HepG2 (cell line): ENCODE data around the gene TKFC. TPM values are rescaled to one million over a fixed set of nuclear protein-coding genes. Genes with fewer than 3 reads are reported as not detected.

Experiments used
- CREM ChIP-seq, 2 experiments: sonication (generic) in 1 of 2; formaldehyde crosslinking in 1 of 2; IDR thresholded peaks; 2 replicates each; pipeline versions ENCODE4 v1.4.0 to v1.6.1; 2016 to 2020; ENCODE audit warnings: antibody characterized with exemption in 1 of 2, mild to moderate bottlenecking in 1 of 2, missing genetic modification reagents in 1 of 2
- EZH2 ChIP-seq: conservative IDR thresholded peaks from 2 replicates; pipeline ENCODE4 v1.6.1; 2012; ENCODE audit warnings: mild to moderate bottlenecking, low read depth, low read length, moderate library complexity
- MEIS1 ChIP-seq: sonication (generic); formaldehyde crosslinking; IDR thresholded peaks from 2 replicates; pipeline ENCODE4 v1.9.0; 2021; ENCODE audit warnings: mild to moderate bottlenecking, missing genetic modification reagents, moderate library complexity, borderline replicate concordance
- NCOA2 ChIP-seq: sonication (generic); formaldehyde crosslinking; IDR thresholded peaks from 2 replicates; pipeline ENCODE4 v1.8.0; 2022; ENCODE audit warnings: inconsistent platforms
- REPIN1 ChIP-seq: sonication (generic); formaldehyde crosslinking; IDR thresholded peaks from 2 replicates; pipeline ENCODE4 v1.8.0; 2022; ENCODE audit warnings: missing genetic modification reagents, low read depth, mild to moderate bottlenecking, borderline replicate concordance
- SIX1 ChIP-seq: sonication (generic); formaldehyde crosslinking; IDR thresholded peaks from 2 replicates; pipeline ENCODE4 v1.4.0; 2020; ENCODE audit warnings: missing genetic modification reagents, borderline replicate concordance
- THAP11 ChIP-seq: IDR thresholded peaks from 2 replicates; pipeline ENCODE4 v1.6.1; 2016; ENCODE audit warnings: missing biosample characterization, missing genetic modification reagents
- YEATS2 ChIP-seq: sonication (generic); formaldehyde crosslinking; IDR thresholded peaks from 2 replicates; pipeline ENCODE4 v1.4.0; 2020; ENCODE audit warnings: missing genetic modification reagents, borderline replicate concordance
- ZNF333 ChIP-seq: sonication (generic); formaldehyde crosslinking; IDR thresholded peaks from 2 replicates; pipeline ENCODE4 v1.4.0; 2020; ENCODE audit warnings: mild to moderate bottlenecking, missing genetic modification reagents, borderline replicate concordance
- ZNF382 ChIP-seq: sonication (generic); formaldehyde crosslinking; IDR thresholded peaks from 2 replicates; pipeline ENCODE4 v1.5.0; 2020; ENCODE audit warnings: missing genetic modification reagents, mild to moderate bottlenecking, borderline replicate concordance
- ZNF577 ChIP-seq: sonication (generic); formaldehyde crosslinking; IDR thresholded peaks from 2 replicates; pipeline ENCODE4 v1.4.0; 2020; ENCODE audit warnings: mild to moderate bottlenecking, low read depth, missing genetic modification reagents, borderline replicate concordance
- ZNF674 ChIP-seq: sonication (generic); formaldehyde crosslinking; IDR thresholded peaks from 2 replicates; pipeline ENCODE4 v1.5.0; 2020; ENCODE audit warnings: low read depth, mild to moderate bottlenecking, missing genetic modification reagents
- ZNF678 ChIP-seq: sonication (generic); formaldehyde crosslinking; IDR thresholded peaks from 2 replicates; pipeline ENCODE4 v1.4.0; 2020; ENCODE audit warnings: mild to moderate bottlenecking, missing genetic modification reagents
- ZSCAN30 ChIP-seq: sonication (generic); formaldehyde crosslinking; IDR thresholded peaks from 2 replicates; pipeline ENCODE4 v1.5.0; 2020; ENCODE audit warnings: mild to moderate bottlenecking, missing genetic modification reagents
- polyA plus RNA-seq, 8 experiments: library from polyadenylated mRNA; depleted of rRNA in 3 of 8; stranded (reverse) in 7 of 8; unstranded in 1 of 8; fragments of >200 nt; fragmentation: Illumina TruSeq in 4 of 8; extraction: Trizol in 4 of 8; gene quantifications; 2 replicates each; pipeline versions ENCODE4 v1.2.1 to v1.2.3, GENCODE V29; 2011 to 2016; ENCODE audit warnings: low read depth in 4 of 8, missing spikeins in 1 of 8, mixed read lengths in 1 of 8; ENCODE audit not compliant: insufficient read depth in 1 of 8
- total RNA-seq, 5 experiments: library from RNA; depleted of rRNA; stranded (reverse); fragments of >200 nt; fragmentation: Illumina TruSeq; extraction: Trizol; gene quantifications; 2 replicates each; pipeline ENCODE4 v1.2.3, GENCODE V29; 2016; ENCODE audit warnings: low read depth in 1 of 5
- TF ChIP-seq, protein P1 (sequence below): sonication (generic); formaldehyde crosslinking; IDR thresholded peaks from 2 replicates; pipeline ENCODE4 v1.5.0; 2020; ENCODE audit warnings: mild to moderate bottlenecking, missing genetic modification reagents
- TF ChIP-seq, protein P2 (sequence below): sonication (generic); formaldehyde crosslinking; IDR thresholded peaks from 2 replicates; pipeline ENCODE4 v1.5.0; 2020; ENCODE audit warnings: missing genetic modification reagents
- TF ChIP-seq, protein P3 (sequence below): sonication (generic); formaldehyde crosslinking; IDR thresholded peaks from 2 replicates; pipeline ENCODE4 v1.4.0; 2020; ENCODE audit warnings: missing genetic modification reagents
- TF ChIP-seq, protein P4 (sequence below): sonication (generic); formaldehyde crosslinking; IDR thresholded peaks from 2 replicates; pipeline ENCODE4 v1.4.0; 2020; ENCODE audit warnings: missing genetic modification reagents, borderline replicate concordance
- TF ChIP-seq, protein P5 (sequence below): sonication (generic); formaldehyde crosslinking; IDR thresholded peaks from 2 replicates; pipeline ENCODE4 v1.8.1; 2023; ENCODE audit warnings: mild to moderate bottlenecking, missing genetic modification reagents, borderline replicate concordance

Gene TKFC
- total and polyA plus RNA-seq, 2 of the 13 experiments (the other 11 are each of a cell fraction or from before 2014, with no cell fraction given), result 147 to 197 TPM

DNA sequence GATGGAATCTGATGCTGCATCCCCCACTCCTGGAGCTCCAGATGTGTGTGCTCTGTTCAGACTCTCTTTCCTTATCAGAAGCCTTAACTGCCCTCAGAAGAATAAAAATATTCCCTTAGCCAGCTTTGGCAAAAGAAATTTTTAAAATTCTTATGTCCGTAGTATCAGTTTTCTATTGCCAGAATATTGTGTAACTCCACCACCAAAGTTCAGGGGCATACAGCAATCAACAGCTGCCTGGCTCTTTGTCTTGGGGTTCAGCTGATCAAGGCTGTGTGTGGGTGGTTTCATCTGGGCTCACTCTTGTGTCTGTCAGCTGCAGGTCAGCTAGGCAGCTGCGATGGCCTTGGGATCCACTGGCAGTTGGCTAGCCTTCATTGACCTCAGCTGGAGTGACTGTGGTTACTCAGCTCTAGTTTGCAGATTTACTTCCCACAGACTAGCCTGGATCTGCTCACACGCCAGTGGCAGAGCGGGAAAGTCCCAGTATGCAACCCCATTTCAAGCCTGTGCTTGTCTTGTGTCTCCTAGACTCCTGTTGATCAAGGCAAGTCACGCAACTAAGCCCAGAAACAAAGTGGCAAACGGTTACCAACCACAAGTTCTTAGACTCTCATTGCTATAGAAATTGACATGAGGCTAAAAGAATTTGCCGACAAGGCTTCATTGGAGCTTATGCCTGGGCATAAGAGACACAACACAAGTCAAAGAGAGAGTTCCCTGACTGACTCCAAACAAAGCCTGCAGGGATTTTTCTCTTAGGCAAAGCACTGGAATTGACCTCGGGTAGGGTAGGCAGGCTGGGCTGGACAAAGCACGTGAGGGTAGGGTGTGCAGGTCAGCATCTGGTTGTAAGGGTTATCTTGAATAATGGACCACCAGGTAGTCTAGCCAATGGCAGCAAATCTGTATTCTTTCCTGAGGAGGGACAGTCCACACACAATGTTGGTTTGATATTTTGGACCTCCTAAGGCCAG is 36.6 kb downstream of the TKFC start (continued):
- TF ChIP-seq, protein P1, sequence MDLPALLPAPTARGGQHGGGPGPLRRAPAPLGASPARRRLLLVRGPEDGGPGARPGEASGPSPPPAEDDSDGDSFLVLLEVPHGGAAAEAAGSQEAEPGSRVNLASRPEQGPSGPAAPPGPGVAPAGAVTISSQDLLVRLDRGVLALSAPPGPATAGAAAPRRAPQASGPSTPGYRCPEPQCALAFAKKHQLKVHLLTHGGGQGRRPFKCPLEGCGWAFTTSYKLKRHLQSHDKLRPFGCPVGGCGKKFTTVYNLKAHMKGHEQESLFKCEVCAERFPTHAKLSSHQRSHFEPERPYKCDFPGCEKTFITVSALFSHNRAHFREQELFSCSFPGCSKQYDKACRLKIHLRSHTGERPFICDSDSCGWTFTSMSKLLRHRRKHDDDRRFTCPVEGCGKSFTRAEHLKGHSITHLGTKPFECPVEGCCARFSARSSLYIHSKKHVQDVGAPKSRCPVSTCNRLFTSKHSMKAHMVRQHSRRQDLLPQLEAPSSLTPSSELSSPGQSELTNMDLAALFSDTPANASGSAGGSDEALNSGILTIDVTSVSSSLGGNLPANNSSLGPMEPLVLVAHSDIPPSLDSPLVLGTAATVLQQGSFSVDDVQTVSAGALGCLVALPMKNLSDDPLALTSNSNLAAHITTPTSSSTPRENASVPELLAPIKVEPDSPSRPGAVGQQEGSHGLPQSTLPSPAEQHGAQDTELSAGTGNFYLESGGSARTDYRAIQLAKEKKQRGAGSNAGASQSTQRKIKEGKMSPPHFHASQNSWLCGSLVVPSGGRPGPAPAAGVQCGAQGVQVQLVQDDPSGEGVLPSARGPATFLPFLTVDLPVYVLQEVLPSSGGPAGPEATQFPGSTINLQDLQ (CRISPR knock-in tag), result no peak
- TF ChIP-seq, protein P2, sequence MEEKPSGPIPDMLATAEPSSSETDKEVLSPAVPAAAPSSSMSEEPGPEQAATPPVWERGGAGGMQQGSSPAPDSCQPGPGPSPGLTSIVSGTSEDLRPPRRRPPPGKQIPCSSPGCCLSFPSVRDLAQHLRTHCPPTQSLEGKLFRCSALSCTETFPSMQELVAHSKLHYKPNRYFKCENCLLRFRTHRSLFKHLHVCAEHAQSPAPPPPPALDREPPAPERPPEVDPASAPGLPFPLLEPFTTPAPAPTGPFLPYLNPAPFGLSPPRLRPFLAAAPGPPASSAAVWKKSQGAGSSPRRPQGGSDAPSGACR (CRISPR knock-in tag), result no peak
- TF ChIP-seq SIX1 (CRISPR knock-in tag) (peak; percentile 91), ZNF678 (CRISPR knock-in tag) (no peak), CREM (IDR thresholded peaks at IDR 0.05) (peak; percentile 34; the same call in 1 of the 2 replicates), CREM (CRISPR knock-in tag; IDR thresholded peaks at IDR 0.05) (no peak), EZH2 (no peak), MEIS1 (CRISPR knock-in tag) (peak; percentile 81; the same call in 1 of the 2 replicates), REPIN1 (CRISPR knock-in tag) (peak; percentile 76), NCOA2 (CRISPR knock-in tag) (peak; percentile 81), ZNF577 (CRISPR knock-in tag) (no peak), YEATS2 (CRISPR knock-in tag) (no peak), ZSCAN30 (CRISPR knock-in tag) (no peak), ZNF674 (CRISPR knock-in tag) (no peak), ZNF333 (CRISPR knock-in tag) (no peak), THAP11 (CRISPR knock-in tag) (peak; percentile 52; the same call in 1 of the 2 replicates), ZNF382 (CRISPR knock-in tag) (no peak)
- TF ChIP-seq, protein P3, sequence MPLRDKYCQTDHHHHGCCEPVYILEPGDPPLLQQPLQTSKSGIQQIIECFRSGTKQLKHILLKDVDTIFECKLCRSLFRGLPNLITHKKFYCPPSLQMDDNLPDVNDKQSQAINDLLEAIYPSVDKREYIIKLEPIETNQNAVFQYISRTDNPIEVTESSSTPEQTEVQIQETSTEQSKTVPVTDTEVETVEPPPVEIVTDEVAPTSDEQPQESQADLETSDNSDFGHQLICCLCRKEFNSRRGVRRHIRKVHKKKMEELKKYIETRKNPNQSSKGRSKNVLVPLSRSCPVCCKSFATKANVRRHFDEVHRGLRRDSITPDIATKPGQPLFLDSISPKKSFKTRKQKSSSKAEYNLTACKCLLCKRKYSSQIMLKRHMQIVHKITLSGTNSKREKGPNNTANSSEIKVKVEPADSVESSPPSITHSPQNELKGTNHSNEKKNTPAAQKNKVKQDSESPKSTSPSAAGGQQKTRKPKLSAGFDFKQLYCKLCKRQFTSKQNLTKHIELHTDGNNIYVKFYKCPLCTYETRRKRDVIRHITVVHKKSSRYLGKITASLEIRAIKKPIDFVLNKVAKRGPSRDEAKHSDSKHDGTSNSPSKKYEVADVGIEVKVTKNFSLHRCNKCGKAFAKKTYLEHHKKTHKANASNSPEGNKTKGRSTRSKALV, result peak; percentile 59; the same call in 1 of the 2 replicates
- TF ChIP-seq, protein P4, sequence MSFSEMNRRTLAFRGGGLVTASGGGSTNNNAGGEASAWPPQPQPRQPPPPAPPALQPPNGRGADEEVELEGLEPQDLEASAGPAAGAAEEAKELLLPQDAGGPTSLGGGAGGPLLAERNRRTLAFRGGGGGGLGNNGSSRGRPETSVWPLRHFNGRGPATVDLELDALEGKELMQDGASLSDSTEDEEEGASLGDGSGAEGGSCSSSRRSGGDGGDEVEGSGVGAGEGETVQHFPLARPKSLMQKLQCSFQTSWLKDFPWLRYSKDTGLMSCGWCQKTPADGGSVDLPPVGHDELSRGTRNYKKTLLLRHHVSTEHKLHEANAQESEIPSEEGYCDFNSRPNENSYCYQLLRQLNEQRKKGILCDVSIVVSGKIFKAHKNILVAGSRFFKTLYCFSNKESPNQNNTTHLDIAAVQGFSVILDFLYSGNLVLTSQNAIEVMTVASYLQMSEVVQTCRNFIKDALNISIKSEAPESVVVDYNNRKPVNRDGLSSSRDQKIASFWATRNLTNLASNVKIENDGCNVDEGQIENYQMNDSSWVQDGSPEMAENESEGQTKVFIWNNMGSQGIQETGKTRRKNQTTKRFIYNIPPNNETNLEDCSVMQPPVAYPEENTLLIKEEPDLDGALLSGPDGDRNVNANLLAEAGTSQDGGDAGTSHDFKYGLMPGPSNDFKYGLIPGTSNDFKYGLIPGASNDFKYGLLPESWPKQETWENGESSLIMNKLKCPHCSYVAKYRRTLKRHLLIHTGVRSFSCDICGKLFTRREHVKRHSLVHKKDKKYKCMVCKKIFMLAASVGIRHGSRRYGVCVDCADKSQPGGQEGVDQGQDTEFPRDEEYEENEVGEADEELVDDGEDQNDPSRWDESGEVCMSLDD (CRISPR knock-in tag), result peak; percentile 86
- TF ChIP-seq, protein P5, sequence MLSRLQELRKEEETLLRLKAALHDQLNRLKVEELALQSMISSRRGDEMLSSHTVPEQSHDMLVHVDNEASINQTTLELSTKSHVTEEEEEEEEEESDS, result no peak
